Upper lobe of right lung (tissue), 1 donor: ENCODE measurements around the gene GNL3L. TPM values are rescaled to one million over a fixed set of nuclear protein-coding genes. Genes with fewer than 3 reads are reported as not detected.

Source experiments
- ATAC-seq: fragments of 200-7000 bp; cut with Tn5 transposase; one replicate; pipeline ENCODE4 v1.9.1; 2020; ENCODE audit warnings: mild to moderate bottlenecking, moderate library complexity
- DNase-seq: peaks from one replicate; pipeline ENCODE4 v3.0.0-alpha.2; 2020
- H3K27ac ChIP-seq: fragments of 200-600 bp; one replicate; pipeline ENCODE4 v1.8.0; 2022
- H3K27me3 ChIP-seq: fragments of 200-600 bp; one replicate; pipeline ENCODE4 v1.8.0; 2022; ENCODE audit warnings: mild to moderate bottlenecking
- H3K36me3 ChIP-seq: fragments of 200-600 bp; one replicate; pipeline ENCODE4 v1.8.0; 2022
- H3K4me1 ChIP-seq: fragments of 200-600 bp; one replicate; pipeline ENCODE4 v1.8.0; 2022
- H3K4me3 ChIP-seq: fragments of 200-600 bp; one replicate; pipeline ENCODE4 v1.8.0; 2022; ENCODE audit warnings: mild to moderate bottlenecking
- H3K9me3 ChIP-seq: fragments of 200-600 bp; one replicate; pipeline ENCODE4 v1.8.0; 2022
- intact Hi-C: fragments of 100-400 bp; cut with DNase I; formaldehyde crosslinking; loops from one replicate; pipeline ENCODE4 v1.11.0; 2022
- total RNA-seq: library from RNA; stranded (reverse); fragmentation: NEBNext Ultra II Directional; extraction: Animal tissue kit (Norgen Biotek cat#: 25700); gene quantifications from one replicate; pipeline ENCODE4 v1.2.1, GENCODE V29; 2021
- TF ChIP-seq, protein P1 (sequence below): fragments of 200-600 bp; IDR thresholded peaks from one replicate; pipeline ENCODE4 v1.8.0; 2022; ENCODE audit warnings: antibody characterized with exemption
- donor health status: DM: no; HTN: yes; CAD: no; lungs with severe emphysema.

Gene GNL3L
- total RNA-seq, 1 donor from 2014 or later, result 29.0 TPM

GRCh38 chrX:54492340-54492739 is 37.7 kb upstream of the GNL3L start:
- TF ChIP-seq, protein P1, sequence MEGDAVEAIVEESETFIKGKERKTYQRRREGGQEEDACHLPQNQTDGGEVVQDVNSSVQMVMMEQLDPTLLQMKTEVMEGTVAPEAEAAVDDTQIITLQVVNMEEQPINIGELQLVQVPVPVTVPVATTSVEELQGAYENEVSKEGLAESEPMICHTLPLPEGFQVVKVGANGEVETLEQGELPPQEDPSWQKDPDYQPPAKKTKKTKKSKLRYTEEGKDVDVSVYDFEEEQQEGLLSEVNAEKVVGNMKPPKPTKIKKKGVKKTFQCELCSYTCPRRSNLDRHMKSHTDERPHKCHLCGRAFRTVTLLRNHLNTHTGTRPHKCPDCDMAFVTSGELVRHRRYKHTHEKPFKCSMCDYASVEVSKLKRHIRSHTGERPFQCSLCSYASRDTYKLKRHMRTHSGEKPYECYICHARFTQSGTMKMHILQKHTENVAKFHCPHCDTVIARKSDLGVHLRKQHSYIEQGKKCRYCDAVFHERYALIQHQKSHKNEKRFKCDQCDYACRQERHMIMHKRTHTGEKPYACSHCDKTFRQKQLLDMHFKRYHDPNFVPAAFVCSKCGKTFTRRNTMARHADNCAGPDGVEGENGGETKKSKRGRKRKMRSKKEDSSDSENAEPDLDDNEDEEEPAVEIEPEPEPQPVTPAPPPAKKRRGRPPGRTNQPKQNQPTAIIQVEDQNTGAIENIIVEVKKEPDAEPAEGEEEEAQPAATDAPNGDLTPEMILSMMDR, result no peak
- H3K4me3 ChIP-seq, result no peak overlapping the region
- H3K9me3 ChIP-seq, result no peaks in the 10 kb centered on the region
- no peak overlapping the region for H3K27ac ChIP-seq
- intact Hi-C loops, result no loop called here
- ATAC-seq (no peak), DNase-seq (no peak)
- no peaks in the 10 kb centered on the region for H3K27me3 ChIP-seq
- H3K4me1 ChIP-seq, result no peaks in the 10 kb centered on the region
- no peaks in the 10 kb centered on the region for H3K36me3 ChIP-seq

DNA sequence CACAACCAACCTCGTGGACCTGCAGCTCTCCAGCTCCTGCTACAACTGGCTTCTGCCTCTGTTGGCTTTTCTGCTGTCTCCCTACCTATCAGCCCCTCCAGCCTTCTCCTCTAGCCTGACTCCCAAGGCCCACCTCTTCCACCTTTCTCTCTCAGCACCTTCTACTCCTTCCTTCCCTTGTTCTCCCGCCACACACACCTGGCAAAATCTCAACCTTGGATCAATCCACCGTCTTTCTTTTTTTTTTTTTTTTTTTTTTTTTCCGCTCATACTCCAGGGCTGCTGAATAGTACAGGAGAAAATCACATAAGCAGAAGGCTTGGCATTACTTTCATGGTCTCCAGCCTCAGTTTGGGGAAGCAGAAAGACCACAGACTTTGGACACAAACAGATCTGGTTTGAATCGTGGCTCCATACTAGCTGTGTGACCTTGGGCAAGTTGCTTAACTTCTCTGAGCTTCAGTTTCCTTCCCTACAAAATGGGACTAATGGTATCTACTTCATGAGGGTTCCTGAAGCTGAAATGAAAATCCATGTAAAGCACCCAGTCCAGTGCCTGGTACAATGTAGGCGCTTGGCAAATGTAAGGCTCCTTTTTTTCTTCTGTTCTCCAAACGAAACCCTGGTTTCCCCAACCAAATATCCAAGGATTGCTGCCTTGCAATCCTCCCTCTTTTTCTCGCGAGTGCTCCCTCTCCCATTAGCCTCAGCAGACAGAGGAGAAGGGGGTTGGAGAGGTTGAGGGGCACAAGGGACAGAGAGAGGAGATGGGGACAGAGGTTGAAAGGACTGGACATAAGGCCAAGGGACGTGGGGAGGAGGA is 35.6 kb upstream of the GNL3L start:
- Histone ChIP-seq H3K4me3 (peak overlapping the region; percentile 56), H3K27me3 (no peaks in the 10 kb centered on the region), H3K27ac (no peak overlapping the region), H3K9me3 (no peaks in the 10 kb centered on the region), H3K4me1 (no peaks in the 10 kb centered on the region), H3K36me3 (no peaks in the 10 kb centered on the region)
- DNase-seq, result no peak
- intact Hi-C loops, result no loop called here
- TF ChIP-seq, protein P1, result no peak
- no peak for ATAC-seq

DNA sequence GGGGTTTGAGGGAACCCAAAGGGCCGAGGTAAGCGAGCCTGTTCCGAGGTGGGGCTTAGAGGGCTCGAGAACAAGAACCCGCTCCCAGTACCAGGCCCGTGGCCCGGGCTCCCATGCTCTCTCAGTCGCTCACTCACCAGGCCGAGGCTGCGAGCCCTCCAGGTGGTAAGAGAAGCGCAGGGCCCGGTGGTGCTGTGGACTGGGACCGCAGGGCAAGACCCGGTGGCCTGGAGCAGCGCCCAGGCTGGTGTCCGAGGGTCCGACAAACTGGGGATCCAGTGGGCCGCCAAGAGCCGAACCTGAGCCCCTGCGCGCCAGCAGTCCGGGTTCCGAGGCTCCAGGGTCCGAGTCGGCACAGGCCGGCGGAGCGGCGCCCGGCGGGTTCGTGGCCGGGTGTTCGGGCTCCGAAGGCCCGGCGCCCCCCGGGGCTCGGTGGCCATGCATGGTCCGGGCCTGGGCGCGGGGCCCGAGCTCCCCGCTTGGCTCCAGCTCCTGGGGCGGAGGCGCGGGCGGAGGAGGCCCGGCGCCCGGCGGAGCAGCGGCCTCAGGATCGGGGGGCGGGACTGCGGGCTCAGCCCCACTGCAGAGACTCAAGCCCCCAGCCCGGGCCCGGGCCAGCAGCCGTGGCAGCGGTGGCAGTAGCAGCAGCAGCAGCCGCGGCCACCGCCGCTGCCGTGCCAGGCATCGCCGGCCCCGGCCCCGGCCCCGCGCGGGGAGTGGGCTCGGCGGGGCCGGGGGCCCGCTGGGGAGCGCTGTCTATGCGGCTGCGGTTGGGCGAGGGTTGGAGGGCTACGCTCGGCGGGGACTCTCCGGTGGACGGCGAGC is 34.8 kb upstream of the GNL3L start:
- peak; percentile 63 for DNase-seq
- intact Hi-C loops, result no loop called here
- ATAC-seq, result peak; percentile 46

GRCh38 chrX:54495814-54496516 is 34.1 kb upstream of the GNL3L start, which contains the start of gene FGD1:
TSS of gene FGD1 (minus strand) at chrX:54496234. CDS start at chrX:54495432, 802 bp downstream.
- no peaks in the 10 kb centered on the region for H3K36me3 ChIP-seq
- no peaks in the 10 kb centered on the region for H3K9me3 ChIP-seq
- DNase-seq (peak; percentile 79), ATAC-seq (peak; percentile 92)
- H3K4me1 ChIP-seq, result no peaks in the 10 kb centered on the region
- peak within 1 kb of the TSS; percentile 51 for H3K27ac ChIP-seq
- TF ChIP-seq, protein P1, result no peak
- intact Hi-C loops, result no loop called here
- H3K4me3 ChIP-seq, result peak within 1 kb of the TSS; percentile 56
- no peaks in the 10 kb centered on the region for H3K27me3 ChIP-seq

More for the DNA sequence above, 34.8 kb upstream of the GNL3L start:
- no peaks in the 10 kb centered on the region for H3K4me1 ChIP-seq
- TF ChIP-seq, protein P1, result no peak
- H3K27me3 ChIP-seq, result no peaks in the 10 kb centered on the region
- H3K4me3 ChIP-seq, result peak overlapping the region; percentile 56
- no peaks in the 10 kb centered on the region for H3K36me3 ChIP-seq
- H3K9me3 ChIP-seq, result no peaks in the 10 kb centered on the region
- H3K27ac ChIP-seq, result peak overlapping the region; percentile 51

DNA sequence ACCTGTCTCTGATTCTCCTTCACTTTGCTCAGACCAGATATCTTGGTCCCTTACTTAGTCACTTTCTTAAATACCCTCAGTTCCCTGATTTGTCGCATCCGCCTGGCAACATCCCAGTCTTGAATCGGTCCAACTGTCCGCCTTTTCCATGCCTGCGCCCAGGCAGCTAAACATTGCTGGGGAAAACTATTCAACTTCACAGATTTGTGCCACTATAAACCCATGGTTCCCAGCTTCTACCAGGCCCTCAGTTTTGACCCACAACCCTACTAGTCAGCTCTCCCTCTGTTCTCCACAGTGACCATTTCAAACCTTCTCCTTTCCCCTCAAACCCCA is 33.5 kb upstream of the GNL3L start:
- Histone ChIP-seq H3K27me3 (no peaks in the 10 kb centered on the region), H3K4me3 (peak overlapping the region; percentile 56), H3K36me3 (no peaks in the 10 kb centered on the region), H3K4me1 (no peaks in the 10 kb centered on the region), H3K9me3 (no peaks in the 10 kb centered on the region), H3K27ac (no peak overlapping the region)
- ATAC-seq (no peak), DNase-seq (no peak)
- intact Hi-C loops, result no loop called here
- TF ChIP-seq, protein P1, result no peak
